ENCODE results near the gene SCAP.
"Not testable (repeated sequence)": the region's sequence is repeated elsewhere in the genome, so short reads cannot be mapped to it uniquely, and the experiment has no call there.

SCAP gene

GRCh38 chr3:47481763-47482162 is 6.0 kb upstream of the SCAP start:
- DNase-seq (ENCODE audit: low read depth in 2 of 2): not testable (repeated sequence)

GRCh38 chr3:47480267-47480666 is 4.5 kb upstream of the SCAP start:
- not testable (repeated sequence) for DNase-seq (ENCODE audit: low read depth in 2 of 2)

- no peak for DNase-seq (ENCODE audit: low read depth in 2 of 2)
Measured at GRCh38 chr3:47479826-47480160, 4.1 kb upstream of the SCAP start.

GRCh38 chr3:47478022-47478421 is 2.3 kb upstream of the SCAP start:
- no peak for DNase-seq (ENCODE audit: low read depth in 2 of 2)

- DNase-seq (ENCODE audit: low read depth in 2 of 2): no peak
Measured at GRCh38 chr3:47476644-47477199, 981 bp upstream of the SCAP start.

GRCh38 chr3:47476330-47476626 is 537 bp upstream of the SCAP start:
- no peak for DNase-seq (ENCODE audit: low read depth in 2 of 2)

GRCh38 chr3:47475029-47475569 is 642 bp downstream of the SCAP start:
- no peak for DNase-seq (ENCODE audit: low read depth in 2 of 2)

GRCh38 chr3:47473391-47473790 is 2.4 kb downstream of the SCAP start:
- no peak for DNase-seq (ENCODE audit: low read depth in 2 of 2)

GRCh38 chr3:47469616-47470015 is 6.1 kb downstream of the SCAP start:
- no peak for DNase-seq (ENCODE audit: low read depth in 2 of 2)

GRCh38 chr3:47468315-47468714 is 7.4 kb downstream of the SCAP start:
- not testable (repeated sequence) for DNase-seq (ENCODE audit: low read depth in 2 of 2)

GRCh38 chr3:47464588-47464987 is 11.2 kb downstream of the SCAP start:
- no peak for DNase-seq (ENCODE audit: low read depth in 2 of 2)

- DNase-seq (ENCODE audit: low read depth in 2 of 2): not testable (repeated sequence)
Measured at GRCh38 chr3:47459534-47460085, 16.1 kb downstream of the SCAP start.

GRCh38 chr3:47456984-47457383 is 18.8 kb downstream of the SCAP start:
- no peak for DNase-seq (ENCODE audit: low read depth in 2 of 2)

GRCh38 chr3:47455806-47456452 is 19.8 kb downstream of the SCAP start:
- DNase-seq (ENCODE audit: low read depth in 2 of 2): no peak

GRCh38 chr3:47452453-47453215 is 23.1 kb downstream of the SCAP start:
- DNase-seq (ENCODE audit: low read depth in 2 of 2): no peak

- DNase-seq (ENCODE audit: low read depth in 2 of 2): no peak
Measured at GRCh38 chr3:47444103-47444502, 31.6 kb downstream of the SCAP start.

GRCh38 chr3:47443611-47443995 is 32.1 kb downstream of the SCAP start:
- DNase-seq (ENCODE audit: low read depth in 2 of 2): no peak

- DNase-seq (ENCODE audit: low read depth in 2 of 2): no peak
Measured at GRCh38 chr3:47441796-47442551, 33.8 kb downstream of the SCAP start.

GRCh38 chr3:47440131-47440530 is 35.6 kb downstream of the SCAP start:
- no peak for DNase-seq (ENCODE audit: low read depth in 2 of 2)

- DNase-seq (ENCODE audit: low read depth in 2 of 2): no peak
Measured at GRCh38 chr3:47436180-47436579, 39.6 kb downstream of the SCAP start.

- DNase-seq (ENCODE audit: low read depth in 2 of 2): no peak
Measured at GRCh38 chr3:47434849-47435248, 40.9 kb downstream of the SCAP start.

GRCh38 chr3:47433796-47434195 is 41.9 kb downstream of the SCAP start:
- DNase-seq (ENCODE audit: low read depth in 2 of 2): no peak
